Measurements from ENCODE around the gene UTF1.

The UTF1 gene

DNA sequence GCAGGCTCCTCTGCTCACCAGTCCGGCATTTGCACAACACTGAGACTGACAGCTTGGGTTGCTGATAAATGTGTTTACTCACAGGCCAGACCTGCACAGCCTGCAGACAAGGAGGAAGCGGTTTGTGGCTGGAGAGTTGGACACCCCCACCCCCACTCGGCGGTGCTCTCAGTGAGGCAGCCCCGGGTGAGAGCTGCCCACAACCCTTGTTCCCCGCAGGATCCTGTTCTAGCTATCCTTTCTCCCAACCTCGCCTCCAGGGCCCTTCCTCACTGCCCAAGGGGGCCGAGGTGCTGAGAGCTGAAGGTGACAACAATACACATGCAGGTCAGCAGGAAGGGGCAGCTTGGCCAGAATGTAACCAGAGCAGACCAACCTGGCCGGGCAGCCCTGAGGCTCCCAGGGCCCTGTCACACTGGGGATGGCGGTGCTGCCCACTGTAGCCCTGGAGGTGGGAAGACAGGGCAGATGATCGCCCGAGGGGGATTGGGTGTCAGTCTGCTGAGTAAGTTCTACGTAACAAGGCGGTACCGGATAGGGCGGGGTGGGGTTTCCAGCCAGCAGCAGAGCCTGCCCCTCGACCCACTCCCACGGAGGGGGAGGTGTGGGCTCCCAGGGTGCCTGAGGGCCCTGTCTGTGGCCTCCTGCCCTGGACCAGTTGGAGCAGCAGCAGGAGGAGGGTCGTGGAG is 48.7 kb downstream of the UTF1 start:
- H3K27me3 ChIP-seq (replicated peaks in 2 of 5; ENCODE audit: control insufficient read depth in 4 of 5, insufficient read depth in 5 of 5, low read length in 4 of 5): no peaks in the 10 kb centered on the region
- H3K36me3 ChIP-seq (ENCODE audit: control insufficient read depth in 4 of 4, insufficient read depth in 4 of 4, low read length in 3 of 4): peaks cover 0 to 35% (median 26%) of the 10 kb centered on the region in 4 experiments
- ChIA-PET POLR2A (interaction anchor here (0.6 to 4.0 kb wide), 8 partner anchors 12 to 229 kb away, joined by 3 to 29 read pairs (median 6); partner anchors contain the start of genes TUBGCP2 and ZNF511), CTCF (interaction anchor here (0.7 to 7.1 kb wide), 12 partner anchors 10 to 40 kb away, joined by 3 to 112 read pairs (median 4); no protein-coding TSS in a partner anchor)
- H3K27ac ChIP-seq (ENCODE audit: insufficient read depth in 1 of 2, low read depth in 1 of 2, low read length in 2 of 2, poor library complexity in 1 of 2, severe bottlenecking in 2 of 2): peak overlapping the region; percentile 85 to 93
- no peaks in the 10 kb centered on the region for H3K9me3 ChIP-seq (ENCODE audit: control extremely low read depth in 1 of 5, control insufficient read depth in 4 of 5, insufficient read depth in 2 of 5, low read depth in 1 of 5, low read length in 4 of 5)
- H3K4me3 ChIP-seq (ENCODE audit: control insufficient read depth in 1 of 7, extremely low read depth in 1 of 7, insufficient read depth in 4 of 7, low read depth in 2 of 7, low read length in 6 of 7): peak overlapping the region in 5 of 7 experiments; percentile 29 to 65 (median 53)
- H3K4me1 ChIP-seq (ENCODE audit: control extremely low read depth in 1 of 4, control insufficient read depth in 4 of 4, insufficient read depth in 4 of 4, low read length in 3 of 4): peaks cover 11 to 74% (median 71%) of the 10 kb centered on the region in 4 experiments
- 5% methylated on average over 8 of the region's 19 CpGs for WGBS (ENCODE audit: insufficient coverage)
- DNase-seq: peak; percentile 88 to 97 (median 96)

DNA sequence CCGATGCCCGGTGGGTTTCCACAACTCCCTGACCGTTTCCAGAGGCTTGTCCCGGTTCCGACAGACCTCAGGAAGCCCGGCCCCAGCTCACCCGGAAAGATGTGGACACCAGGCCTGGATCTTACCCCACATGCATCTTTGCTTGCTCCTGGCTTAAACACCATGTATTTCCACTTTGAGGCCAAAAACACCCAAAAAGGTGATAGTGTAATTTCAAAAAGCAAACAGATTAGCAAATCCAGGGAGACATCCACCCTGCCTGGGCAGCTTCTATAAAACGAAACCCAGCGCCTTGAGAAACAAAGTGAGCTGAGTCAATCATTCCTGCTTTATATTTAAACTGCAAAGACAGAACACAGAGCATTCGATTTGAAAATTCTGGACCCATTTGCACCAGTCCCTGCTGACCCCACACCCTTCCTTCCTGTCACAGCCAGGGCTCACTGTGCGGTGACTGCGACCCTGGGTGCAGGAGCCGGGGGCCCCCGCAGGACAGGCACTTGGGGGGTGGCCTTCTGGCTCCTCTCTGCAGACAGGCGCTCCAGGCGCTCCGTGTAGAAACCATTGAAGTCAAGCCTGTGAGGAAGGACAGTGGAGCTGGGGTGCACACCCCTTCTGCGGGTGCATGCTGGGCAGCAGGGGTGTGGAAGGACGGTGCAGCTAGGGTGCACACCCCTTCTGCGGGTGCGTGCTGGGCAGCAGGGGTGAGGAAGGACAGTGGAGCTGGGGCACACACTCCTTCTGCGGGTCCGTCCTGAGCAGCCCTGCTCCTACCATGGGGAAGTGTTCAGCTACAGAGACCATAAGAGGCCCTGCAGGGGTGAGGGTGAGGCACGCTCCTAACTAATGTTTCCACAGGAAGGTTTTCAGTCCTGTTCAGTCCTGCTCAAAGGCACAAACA is 49.6 kb downstream of the UTF1 start:
- Histone ChIP-seq H3K36me3 (ENCODE audit: control insufficient read depth in 4 of 4, insufficient read depth in 4 of 4, low read length in 3 of 4) (peaks cover 0 to 44% (median 32%) of the 10 kb centered on the region in 4 experiments), H3K9me3 (ENCODE audit: control extremely low read depth in 1 of 5, control insufficient read depth in 4 of 5, insufficient read depth in 2 of 5, low read depth in 1 of 5, low read length in 4 of 5) (no peaks in the 10 kb centered on the region), H3K27ac (ENCODE audit: insufficient read depth in 1 of 2, low read depth in 1 of 2, low read length in 2 of 2, poor library complexity in 1 of 2, severe bottlenecking in 2 of 2) (peak overlapping the region; percentile 85 to 93), H3K27me3 (replicated peaks in 2 of 5; ENCODE audit: control insufficient read depth in 4 of 5, insufficient read depth in 5 of 5, low read length in 4 of 5) (no peaks in the 10 kb centered on the region), H3K4me1 (ENCODE audit: control extremely low read depth in 1 of 4, control insufficient read depth in 4 of 4, insufficient read depth in 4 of 4, low read length in 3 of 4) (peaks cover 11 to 67% (median 66%) of the 10 kb centered on the region in 4 experiments), H3K4me3 (ENCODE audit: control insufficient read depth in 1 of 7, extremely low read depth in 1 of 7, insufficient read depth in 4 of 7, low read depth in 2 of 7, low read length in 6 of 7) (peak overlapping the region in 5 of 7 experiments; percentile 32 to 65 (median 52))
- DNase-seq: peak in 2 of 3 donors; percentile 56 to 71
- ChIA-PET POLR2A (interaction anchor here (1.2 to 4.0 kb wide), 3 partner anchors 17 to 29 kb away, joined by 7 to 29 read pairs (median 18); partner anchors contain the start of genes TUBGCP2 and ZNF511), CTCF (interaction anchor here (1.1 to 7.1 kb wide), 10 partner anchors 13 to 135 kb away, joined by 3 to 112 read pairs (median 6); no protein-coding TSS in a partner anchor)
- WGBS (ENCODE audit: insufficient coverage): 32% methylated on average over 20 of the region's 24 CpGs

DNA sequence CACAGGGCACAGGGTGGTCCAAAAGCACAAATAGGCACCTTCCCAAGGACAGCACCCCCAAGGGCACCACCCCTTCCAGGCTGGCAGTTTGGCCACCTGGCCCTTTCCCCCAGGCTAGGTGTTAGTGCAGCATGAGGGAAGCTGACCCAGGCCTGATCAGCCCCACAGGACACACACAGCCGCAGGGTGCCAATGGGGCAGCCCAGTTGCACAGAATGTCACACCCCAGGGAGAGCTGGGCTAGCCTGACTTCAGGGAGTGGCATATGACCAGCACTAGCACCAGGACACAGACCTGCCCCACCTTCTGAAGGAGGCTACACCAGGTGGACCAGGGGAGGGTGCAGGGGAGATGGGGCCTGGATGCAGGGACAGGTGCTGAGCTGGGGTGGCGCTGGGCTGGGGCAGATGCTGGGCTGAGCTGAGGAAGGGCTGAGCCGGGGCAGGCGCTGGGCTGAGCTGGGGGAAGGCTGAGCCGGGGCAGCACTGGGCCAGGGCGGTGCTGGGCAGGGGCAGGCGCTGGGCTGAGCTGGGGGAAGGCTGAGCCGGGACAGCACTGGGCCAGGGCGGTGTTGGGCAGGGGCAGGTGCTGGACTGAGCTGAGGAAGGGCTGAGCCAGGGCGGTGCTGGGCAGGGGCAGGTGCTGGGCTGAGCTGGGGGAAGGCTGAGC is 50.5 kb downstream of the UTF1 start:
- POLR2A ChIA-PET: interaction anchor here (4.0 kb wide), 1 partner anchor 22 kb away, joined by 29 read pairs; no protein-coding TSS in a partner anchor
- 92% methylated on average over 10 of the region's 10 CpGs for WGBS (ENCODE audit: insufficient coverage)
- Histone ChIP-seq H3K9me3 (ENCODE audit: control extremely low read depth in 1 of 5, control insufficient read depth in 4 of 5, insufficient read depth in 2 of 5, low read depth in 1 of 5, low read length in 4 of 5) (no peaks in the 10 kb centered on the region), H3K27me3 (replicated peaks in 2 of 5; ENCODE audit: control insufficient read depth in 4 of 5, insufficient read depth in 5 of 5, low read length in 4 of 5) (no peaks in the 10 kb centered on the region), H3K4me3 (ENCODE audit: control insufficient read depth in 1 of 7, extremely low read depth in 1 of 7, insufficient read depth in 4 of 7, low read depth in 2 of 7, low read length in 6 of 7) (peak overlapping the region in 2 of 7 experiments; percentile 52 to 55), H3K4me1 (ENCODE audit: control extremely low read depth in 1 of 4, control insufficient read depth in 4 of 4, insufficient read depth in 4 of 4, low read length in 3 of 4) (peaks cover 11 to 57% (median 57%) of the 10 kb centered on the region in 4 experiments), H3K36me3 (ENCODE audit: control insufficient read depth in 4 of 4, insufficient read depth in 4 of 4, low read length in 3 of 4) (peaks cover 0 to 53% (median 41%) of the 10 kb centered on the region in 4 experiments), H3K27ac (ENCODE audit: insufficient read depth in 1 of 2, low read depth in 1 of 2, low read length in 2 of 2, poor library complexity in 1 of 2, severe bottlenecking in 2 of 2) (peak overlapping the region in 1 of 2 experiments; percentile 25)
- DNase-seq: no peak
- CTCF ChIA-PET: interaction anchor here (0.9 to 7.1 kb wide), 12 partner anchors 9 to 136 kb away, joined by 3 to 112 read pairs (median 4); no protein-coding TSS in a partner anchor

DNA sequence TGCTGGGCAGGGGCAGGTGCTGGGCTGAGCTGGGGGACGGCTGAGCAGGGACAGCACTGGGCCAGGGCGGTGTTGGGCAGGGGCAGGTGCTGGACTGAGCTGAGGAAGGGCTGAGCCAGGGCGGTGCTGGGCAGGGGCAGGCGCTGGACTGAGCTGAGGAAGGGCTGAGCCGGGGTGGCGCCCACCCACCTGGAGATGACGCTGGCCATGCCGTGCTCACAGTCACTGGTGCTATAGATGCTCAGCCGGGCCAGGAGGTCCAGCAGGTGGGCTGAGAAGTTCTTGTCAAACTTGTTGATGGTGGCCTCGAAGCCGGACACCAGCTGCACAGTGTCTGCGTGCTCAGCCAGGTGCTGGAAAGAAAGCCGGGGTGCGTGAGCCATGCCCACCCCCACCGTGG is 51.1 kb downstream of the UTF1 start:
- POLR2A ChIA-PET: interaction anchor here (1.3 to 4.0 kb wide), 2 partner anchors 23 to 24 kb away, joined by 4 to 29 read pairs; no protein-coding TSS in a partner anchor
- Histone ChIP-seq H3K4me1 (ENCODE audit: control extremely low read depth in 1 of 4, control insufficient read depth in 4 of 4, insufficient read depth in 4 of 4, low read length in 3 of 4) (peaks cover 11 to 52% (median 51%) of the 10 kb centered on the region in 4 experiments), H3K9me3 (ENCODE audit: control extremely low read depth in 1 of 5, control insufficient read depth in 4 of 5, insufficient read depth in 2 of 5, low read depth in 1 of 5, low read length in 4 of 5) (no peaks in the 10 kb centered on the region), H3K27ac (ENCODE audit: insufficient read depth in 1 of 2, low read depth in 1 of 2, low read length in 2 of 2, poor library complexity in 1 of 2, severe bottlenecking in 2 of 2) (no peak overlapping the region), H3K4me3 (ENCODE audit: control insufficient read depth in 1 of 7, extremely low read depth in 1 of 7, insufficient read depth in 4 of 7, low read depth in 2 of 7, low read length in 6 of 7) (no peak overlapping the region), H3K36me3 (ENCODE audit: control insufficient read depth in 4 of 4, insufficient read depth in 4 of 4, low read length in 3 of 4) (peaks cover 0 to 59% (median 45%) of the 10 kb centered on the region in 4 experiments), H3K27me3 (replicated peaks in 2 of 5; ENCODE audit: control insufficient read depth in 4 of 5, insufficient read depth in 5 of 5, low read length in 4 of 5) (no peaks in the 10 kb centered on the region)
- 97% methylated on average over 8 of the region's 15 CpGs for WGBS (ENCODE audit: insufficient coverage)
- no peak for DNase-seq
- CTCF ChIA-PET: interaction anchor here (0.8 to 7.1 kb wide), 11 partner anchors 9 to 48 kb away, joined by 3 to 112 read pairs (median 4); no protein-coding TSS in a partner anchor
